Caco-2 (cell line): Measurements from ENCODE around the gene ERBB4. TPM values are rescaled to one million over a fixed set of nuclear protein-coding genes. Genes with fewer than 3 reads are reported as not detected.

ENCODE experiments used
- BruUV-seq: library from RNA; stranded (reverse); fragments of 400-500 nt; replicated peaks from 2 replicates; lab custom pipeline; 2021; lab: Mats Ljungman, UMichigan
- CTCF ChIA-PET: fragments of 300-600 bp; sonication (Branson Sonifier 250); formaldehyde crosslinking; loops from one replicate; lab custom pipeline; 2022; ENCODE audit warnings: antibody characterized with exemption; lab: Charles Lee
- POLR2A ChIA-PET: fragments of 300-600 bp; sonication (Branson Sonifier 250); formaldehyde crosslinking; loops from one replicate; lab custom pipeline; 2022; ENCODE audit warnings: antibody characterized with exemption; lab: Charles Lee
- DNase-seq, 2 experiments: peaks; one replicate each; pipeline versions ENCODE4 v3.0.0 to v3.0.0-alpha.2; 2020 to 2022
- H3K27me3 ChIP-seq: replicated peaks from 2 replicates; pipeline ENCODE4 v1.6.0; 2011; ENCODE audit warnings: low read length; ENCODE audit not compliant: control insufficient read depth, insufficient read depth
- H3K36me3 ChIP-seq: 2 replicates; pipeline ENCODE4 v1.5.1; 2011; ENCODE audit warnings: low read length; ENCODE audit not compliant: control insufficient read depth, insufficient read depth
- H3K4me1 ChIP-seq: fragments of 250-450 bp; sonication (Bioruptor Pico); 2 replicates; pipeline ENCODE4 v1.5.1; 2020; ENCODE audit warnings: mild to moderate bottlenecking
- H3K4me3 ChIP-seq: 2 replicates; pipeline ENCODE4 v1.5.1; 2011; ENCODE audit warnings: low read depth, mild to moderate bottlenecking, control low read depth, low read length
- H3K9me3 ChIP-seq: fragments of 250-450 bp; sonication (Bioruptor Pico); 2 replicates; pipeline ENCODE4 v1.5.1; 2020; ENCODE audit warnings: mild to moderate bottlenecking, moderate library complexity
- H3K27ac Mint-ChIP-seq: one replicate; pipeline ENCODE4 v1.8.0; 2022; ENCODE audit warnings: mixed read lengths; ENCODE audit not compliant: unreplicated experiment
- H3K27me3 Mint-ChIP-seq: one replicate; pipeline ENCODE4 v1.8.0; 2022; ENCODE audit warnings: mixed read lengths; ENCODE audit not compliant: insufficient read depth, unreplicated experiment
- H3K36me3 Mint-ChIP-seq: one replicate; pipeline ENCODE4 v1.8.0; 2022; ENCODE audit warnings: mild to moderate bottlenecking, mixed read lengths; ENCODE audit not compliant: insufficient read depth, unreplicated experiment
- H3K4me1 Mint-ChIP-seq: one replicate; pipeline ENCODE4 v1.8.0; 2022; ENCODE audit warnings: low read depth, mixed read lengths; ENCODE audit not compliant: unreplicated experiment
- H3K4me3 Mint-ChIP-seq: one replicate; pipeline ENCODE4 v1.8.0; 2022; ENCODE audit warnings: mild to moderate bottlenecking, moderate library complexity, mixed read lengths; ENCODE audit not compliant: unreplicated experiment
- H3K9me3 Mint-ChIP-seq: one replicate; pipeline ENCODE4 v1.8.0; 2022; ENCODE audit warnings: mixed read lengths; ENCODE audit not compliant: unreplicated experiment
- CTCF ChIP-seq, 2 experiments: fragments of 200-600 bp in 1 of 2; IDR thresholded peaks; 1 replicate in 1 of 2; 2 replicates in 1 of 2; pipeline versions ENCODE4 v1.5.1 to v1.8.0; 2011 to 2022; ENCODE audit warnings: antibody characterized with exemption in 1 of 2, control low read depth in 1 of 2, inconsistent platforms in 1 of 2, low read depth in 1 of 2, low read length in 1 of 2, mild to moderate bottlenecking in 1 of 2, moderate library complexity in 1 of 2; ENCODE audit not compliant: insufficient read depth in 1 of 2, severe bottlenecking in 1 of 2, unreplicated experiment in 1 of 2
- intact Hi-C: fragments of 100-400 bp; cut with micrococcal nuclease; formaldehyde crosslinking; loops from one replicate; pipeline ENCODE4 v1.10.0; 2022; ENCODE audit not compliant: unreplicated experiment
- total RNA-seq: library from RNA; stranded (reverse); gene quantifications from 2 replicates; pipeline ENCODE4 v1.2.3, GENCODE V29; 2022

The ERBB4 gene
- total RNA-seq, 1 experiment from 2014 or later: not detected

GRCh38 chr2:212327171-212327809 is 211.3 kb downstream of the ERBB4 start:
- Histone ChIP-seq H3K27me3 (no peaks in the 10 kb centered on the region), H3K9me3 (no peaks in the 10 kb centered on the region), H3K4me1 (0 out of 2 replicates have a peak, but pooled peaks cover 4% of the 10 kb centered on the region), H3K4me3 (no peak overlapping the region), H3K36me3 (no peaks in the 10 kb centered on the region)
- no peak for TF ChIP-seq CTCF (IDR thresholded peaks at IDR 0.05; ENCODE audit: insufficient read depth in 1 of 2, low read depth in 1 of 2, low read length in 1 of 2, severe bottlenecking in 1 of 2, unreplicated experiment in 1 of 2)
- DNase-seq: no peak
- ChIA-PET POLR2A (no interaction called here), CTCF (interaction anchor here (0.6 kb wide), 1 partner anchor 448 kb away, joined by 3 read pairs; no protein-coding TSS in a partner anchor)
- no peaks in the 10 kb centered on the region for H3K9me3 Mint-ChIP-seq
- no peak overlapping the region for H3K4me3 Mint-ChIP-seq
- no TSS peak for BruUV-seq
- H3K36me3 Mint-ChIP-seq: no peaks in the 10 kb centered on the region
- intact Hi-C loops: no loop called here
- H3K27me3 Mint-ChIP-seq: peaks cover 2% of the 10 kb centered on the region
- no peak overlapping the region for H3K27ac Mint-ChIP-seq
- no peaks in the 10 kb centered on the region for H3K4me1 Mint-ChIP-seq

GRCh38 chr2:212318636-212319035 is 220.0 kb downstream of the ERBB4 start:
- H3K36me3 ChIP-seq: no peaks in the 10 kb centered on the region
- no peak overlapping the region for H3K4me3 ChIP-seq
- no peaks in the 10 kb centered on the region for H3K27me3 ChIP-seq
- POLR2A ChIA-PET: no interaction called here
- TF ChIP-seq CTCF (IDR thresholded peaks at IDR 0.05; ENCODE audit: insufficient read depth in 1 of 2, low read depth in 1 of 2, low read length in 1 of 2, severe bottlenecking in 1 of 2, unreplicated experiment in 1 of 2): no peak
- H3K4me1 Mint-ChIP-seq: no peaks in the 10 kb centered on the region
- no peaks in the 10 kb centered on the region for H3K36me3 Mint-ChIP-seq
- intact Hi-C loops: no loop called here
- BruUV-seq: no TSS peak
- no peaks in the 10 kb centered on the region for H3K27me3 Mint-ChIP-seq
- no peaks in the 10 kb centered on the region for H3K4me1 ChIP-seq
- no peaks in the 10 kb centered on the region for H3K9me3 ChIP-seq
- H3K4me3 Mint-ChIP-seq: no peak overlapping the region
- no peak for DNase-seq
- H3K27ac Mint-ChIP-seq: no peak overlapping the region
- H3K9me3 Mint-ChIP-seq: no peaks in the 10 kb centered on the region
- CTCF ChIA-PET: no interaction called here

- H3K4me3 ChIP-seq: no peak overlapping the region
- no TSS peak for BruUV-seq
- DNase-seq: no peak
- TF ChIP-seq CTCF (IDR thresholded peaks at IDR 0.05; ENCODE audit: insufficient read depth in 1 of 2, low read depth in 1 of 2, low read length in 1 of 2, severe bottlenecking in 1 of 2, unreplicated experiment in 1 of 2): no peak
- no peaks in the 10 kb centered on the region for H3K27me3 ChIP-seq
- H3K9me3 ChIP-seq: no peaks in the 10 kb centered on the region
- POLR2A ChIA-PET: no interaction called here
- Mint-ChIP-seq H3K27ac (no peak overlapping the region), H3K36me3 (no peaks in the 10 kb centered on the region), H3K27me3 (no peaks in the 10 kb centered on the region), H3K9me3 (no peaks in the 10 kb centered on the region), H3K4me3 (no peak overlapping the region), H3K4me1 (no peaks in the 10 kb centered on the region)
- H3K4me1 ChIP-seq: no peaks in the 10 kb centered on the region
- CTCF ChIA-PET: no interaction called here
- H3K36me3 ChIP-seq: no peaks in the 10 kb centered on the region
- intact Hi-C loops: no loop called here
Measured at GRCh38 chr2:212314680-212315079, 223.9 kb downstream of the ERBB4 start.
